ENCODE measurements around the gene GAB3. TPM values are rescaled to one million over a fixed set of nuclear protein-coding genes. Genes with fewer than 3 reads are reported as not detected.
"Not testable (repeated sequence)": the region's sequence is repeated elsewhere in the genome, so short reads cannot be mapped to it uniquely, and the experiment has no call there.

GAB3 gene
- total and polyA plus RNA-seq, 5 experiments from 2014 or later: 0.77 to 10.0 (median 5.2) TPM

DNA sequence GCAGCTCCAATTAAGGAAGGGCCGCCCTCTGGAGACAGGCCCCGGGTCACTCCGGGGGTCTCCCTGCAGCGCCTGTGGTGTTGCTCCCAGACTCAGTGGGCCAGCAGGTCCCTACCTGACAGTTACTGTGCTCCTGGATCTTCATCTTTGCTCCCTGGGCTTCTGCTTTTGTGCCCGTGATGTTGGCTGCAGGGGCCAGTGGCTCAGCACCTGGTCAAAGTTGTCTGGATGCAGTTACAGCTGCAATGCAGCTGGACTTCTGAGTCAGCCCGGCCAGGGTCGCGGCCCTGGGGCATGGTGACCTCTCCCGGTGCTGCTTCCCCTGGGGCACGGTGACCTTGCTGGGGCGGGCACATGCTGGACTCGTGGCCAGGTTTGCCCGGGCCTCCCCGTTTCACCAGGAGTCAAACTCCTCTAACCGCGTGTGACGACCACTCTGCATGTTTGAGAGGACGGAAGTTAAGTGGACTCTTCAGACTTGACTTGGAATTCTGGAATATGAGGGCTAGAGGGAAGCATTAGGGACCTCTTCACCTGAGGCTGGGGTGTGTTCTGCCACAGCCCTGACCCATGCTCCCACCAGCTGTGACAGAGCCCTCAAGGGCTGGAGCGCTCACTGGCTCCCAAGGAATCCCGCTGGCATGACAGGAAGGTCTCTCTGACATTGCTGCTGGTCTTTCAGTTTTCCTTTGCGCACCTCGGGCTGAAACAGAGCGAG, 101.2 kb downstream of the GAB3 start:
- Mint-ChIP-seq H3K4me3 (no peak overlapping the region), H3K9me3 (no peaks in the 10 kb centered on the region), H3K36me3 (no peaks in the 10 kb centered on the region), H3K4me1 (no peaks in the 10 kb centered on the region), H3K27me3 (no peaks in the 10 kb centered on the region), H3K27ac (no peak overlapping the region)
- POLR2A ChIA-PET: no interaction called here
- ATAC-seq: no peak
- no peak for DNase-seq

DNA sequence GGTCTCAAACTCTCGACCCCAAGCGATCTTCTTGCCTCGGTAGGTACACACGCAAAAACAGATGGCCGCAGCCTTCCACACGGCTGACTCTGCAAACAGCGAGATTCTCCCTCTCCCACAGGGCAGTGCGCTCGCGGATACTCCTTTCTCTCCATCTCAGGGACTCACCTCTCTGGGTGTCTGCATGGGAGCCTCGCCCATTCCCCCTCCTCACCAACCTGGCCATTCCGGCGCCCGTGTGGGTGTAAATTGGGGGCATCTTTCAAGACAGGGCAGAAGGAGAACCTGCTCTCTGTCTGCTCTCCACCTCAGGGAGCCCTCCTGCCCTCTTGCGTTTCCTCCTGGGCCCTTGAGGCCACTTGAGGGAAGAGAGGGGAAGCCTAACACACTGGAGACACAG, 101.9 kb downstream of the GAB3 start:
- Mint-ChIP-seq H3K4me3 (no peak overlapping the region), H3K27ac (no peak overlapping the region), H3K9me3 (no peaks in the 10 kb centered on the region), H3K27me3 (no peaks in the 10 kb centered on the region), H3K4me1 (no peaks in the 10 kb centered on the region), H3K36me3 (no peaks in the 10 kb centered on the region)
- POLR2A ChIA-PET: no interaction called here
- no peak for ATAC-seq
- DNase-seq: no peak

DNA sequence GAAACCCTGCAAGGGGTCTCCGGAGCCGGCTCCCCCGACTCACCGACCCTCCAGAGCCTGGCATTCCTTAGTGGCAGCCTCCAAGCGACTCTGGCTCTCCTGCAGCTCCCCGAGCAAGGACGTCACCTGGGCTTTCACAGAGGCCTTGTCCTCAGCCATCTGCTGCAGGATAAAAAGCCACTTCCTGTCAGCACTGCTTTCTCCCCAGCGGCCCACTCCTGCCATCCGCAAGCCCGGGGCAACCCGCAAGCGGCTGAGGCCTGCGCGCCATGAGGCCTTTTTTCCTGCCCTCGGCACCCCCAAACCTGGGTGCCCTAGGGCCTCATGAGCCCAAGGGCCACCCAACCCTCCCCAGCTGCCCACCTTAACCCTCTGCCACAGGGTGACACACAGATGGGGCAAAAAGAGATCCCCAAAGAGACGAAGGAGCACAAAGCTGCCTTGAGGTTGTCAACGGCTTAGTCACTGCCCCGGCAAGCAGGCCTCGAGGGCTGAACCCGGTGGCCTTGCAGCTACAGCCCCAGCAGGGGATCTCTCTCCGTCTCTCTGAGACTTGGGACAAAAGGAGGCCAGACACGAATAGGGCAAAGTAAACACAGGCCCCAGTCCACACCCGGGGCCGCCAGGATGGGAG, 105.0 kb downstream of the GAB3 start:
- H3K27ac Mint-ChIP-seq, H3K9me3 Mint-ChIP-seq, H3K4me1 Mint-ChIP-seq, POLR2A ChIA-PET, H3K27me3 Mint-ChIP-seq, DNase-seq, H3K4me3 Mint-ChIP-seq, H3K36me3 Mint-ChIP-seq: not testable (repeated sequence)
- peak; percentile 83 to 85 for ATAC-seq

DNA sequence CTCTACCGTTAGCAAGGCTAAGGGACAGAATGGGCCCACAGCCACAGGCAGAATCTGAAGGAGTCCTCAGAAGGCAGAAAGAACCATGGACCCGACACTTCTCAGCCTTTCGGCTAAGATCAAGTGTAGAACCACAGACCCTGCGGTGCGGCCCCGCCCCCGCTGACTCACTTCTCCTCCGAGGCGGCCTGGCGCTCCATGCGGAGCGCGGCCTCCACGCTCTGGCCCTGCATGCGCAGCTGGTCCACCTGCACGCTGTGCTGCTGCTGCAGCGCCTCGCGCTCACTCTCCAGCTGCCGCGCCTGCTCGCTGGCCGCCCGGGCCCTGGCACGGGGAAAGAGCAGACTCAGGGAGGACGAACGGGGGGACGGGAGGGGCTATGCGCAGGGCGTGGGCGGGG, 107.2 kb downstream of the GAB3 start:
- H3K4me1 Mint-ChIP-seq, H3K9me3 Mint-ChIP-seq, H3K27ac Mint-ChIP-seq, ATAC-seq, POLR2A ChIA-PET, H3K4me3 Mint-ChIP-seq, H3K36me3 Mint-ChIP-seq, DNase-seq, H3K27me3 Mint-ChIP-seq: not testable (repeated sequence)

DNA sequence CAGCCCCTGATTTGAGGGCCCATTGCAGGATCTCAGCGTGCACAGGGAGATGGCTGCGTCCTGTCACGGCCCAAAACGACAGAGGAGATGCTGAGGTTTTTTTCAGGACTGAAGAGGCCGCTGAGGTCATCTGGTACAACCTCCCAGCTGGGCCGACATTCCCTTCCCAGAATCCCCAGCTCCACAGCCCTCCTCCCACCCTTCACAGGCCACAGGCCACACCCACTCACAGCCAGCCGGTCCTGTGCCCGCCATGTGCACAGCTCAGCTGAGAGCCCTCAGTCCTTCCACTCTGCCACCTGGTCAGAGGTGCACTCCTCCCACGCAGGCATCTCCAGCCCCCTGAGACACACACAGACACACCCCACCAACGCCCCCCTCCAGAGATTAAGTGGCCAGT, 109.1 kb downstream of the GAB3 start:
- H3K36me3 Mint-ChIP-seq, H3K9me3 Mint-ChIP-seq, POLR2A ChIA-PET, H3K27ac Mint-ChIP-seq, H3K4me1 Mint-ChIP-seq, H3K27me3 Mint-ChIP-seq, DNase-seq, H3K4me3 Mint-ChIP-seq, ATAC-seq: not testable (repeated sequence)

DNA sequence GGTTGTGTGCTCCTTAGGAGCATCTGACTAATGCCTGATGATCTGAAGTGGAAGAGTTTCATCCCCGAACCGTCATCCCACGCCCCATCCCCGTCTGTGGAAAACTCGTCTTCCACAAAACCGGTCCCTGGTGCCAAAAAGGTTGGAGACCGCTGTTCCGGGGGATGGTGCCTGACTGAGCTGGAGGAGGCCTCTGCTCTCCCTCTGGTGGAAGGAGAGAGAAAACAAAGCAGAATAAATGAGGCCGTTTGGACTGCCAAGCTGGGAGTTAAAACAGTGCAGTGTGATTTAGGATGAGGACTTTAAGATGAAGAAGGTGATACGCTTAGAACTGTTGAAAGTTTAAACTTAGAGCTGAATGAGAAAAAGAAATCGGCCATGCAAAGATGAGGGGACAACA, 117.2 kb downstream of the GAB3 start:
- POLR2A ChIA-PET, DNase-seq, H3K27ac Mint-ChIP-seq, H3K36me3 Mint-ChIP-seq, ATAC-seq, H3K4me3 Mint-ChIP-seq, H3K4me1 Mint-ChIP-seq, H3K9me3 Mint-ChIP-seq, H3K27me3 Mint-ChIP-seq: not testable (repeated sequence)

DNA sequence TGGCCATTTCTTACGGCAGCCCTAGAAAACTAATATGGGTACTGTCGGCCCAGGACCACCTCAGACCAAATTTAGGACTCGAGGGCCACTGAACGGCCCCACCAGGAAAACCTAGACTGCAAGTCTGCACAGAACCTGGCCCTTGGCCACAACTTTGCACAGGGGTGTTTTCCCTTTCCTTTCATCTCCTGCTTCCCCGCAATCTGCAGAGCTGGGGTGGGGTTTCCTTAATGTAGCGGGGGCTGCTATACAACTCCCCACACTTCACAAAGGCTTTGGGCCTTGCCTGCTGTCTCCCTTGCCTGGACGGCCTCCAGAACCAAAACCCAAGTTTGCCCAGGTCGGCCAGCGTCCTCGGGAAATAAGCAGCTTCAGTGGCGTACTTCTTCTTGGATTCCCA, 119.9 kb downstream of the GAB3 start:
- H3K36me3 Mint-ChIP-seq, H3K4me1 Mint-ChIP-seq, H3K9me3 Mint-ChIP-seq, H3K4me3 Mint-ChIP-seq, H3K27ac Mint-ChIP-seq, POLR2A ChIA-PET, DNase-seq, H3K27me3 Mint-ChIP-seq: not testable (repeated sequence)
- ATAC-seq: peak; percentile 71 to 81

DNA sequence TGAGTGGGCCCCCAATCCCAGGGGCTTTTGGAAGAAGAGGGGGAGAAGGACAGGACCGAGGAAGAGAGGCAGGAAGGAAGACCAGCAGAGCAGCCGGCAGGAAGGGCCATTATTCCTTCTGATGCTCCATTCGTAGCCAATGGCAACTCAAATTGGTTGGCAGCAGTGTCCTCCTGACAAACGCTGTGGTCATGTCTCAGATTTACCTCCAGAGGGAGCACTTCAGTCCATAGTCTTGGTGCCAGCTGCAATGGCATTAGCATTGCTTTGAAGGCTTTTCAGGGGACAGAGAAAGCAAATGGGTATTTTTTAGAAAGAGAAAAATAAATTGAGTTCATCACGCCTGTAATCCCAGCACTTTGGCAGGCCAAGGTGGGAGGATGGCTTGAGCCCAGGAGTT, 121.9 kb downstream of the GAB3 start:
- peak; percentile 45 to 67 for ATAC-seq
- H3K9me3 Mint-ChIP-seq, DNase-seq, H3K36me3 Mint-ChIP-seq, POLR2A ChIA-PET, H3K27ac Mint-ChIP-seq, H3K4me1 Mint-ChIP-seq, H3K4me3 Mint-ChIP-seq, H3K27me3 Mint-ChIP-seq: not testable (repeated sequence)

Other genes starting within 250 kb of the GAB3 start
- gene FAM3A, start 234.8 kb downstream of the GAB3 start, total RNA-seq: 10 to 100 TPM; 66.0 to 69.4 TPM
- 10 to 100 TPM; 24.3 to 33.3 (median 26.0) TPM for gene FAM3A, start 234.8 kb downstream of the GAB3 start, polyA plus RNA-seq
- 10 to 100 TPM; 58.1 to 59.4 TPM for gene G6PD, start 204.2 kb downstream of the GAB3 start, total RNA-seq
- gene G6PD, start 204.2 kb downstream of the GAB3 start, polyA plus RNA-seq: 1 to 10 TPM; 6.9 to 7.9 (median 7.1) TPM
- 10 to 100 TPM; 45.0 to 48.2 TPM for gene IKBKG, start 203.5 kb downstream of the GAB3 start, total RNA-seq
- 10 to 100 TPM; 18.4 to 24.2 (median 19.4) TPM for gene IKBKG, start 203.5 kb downstream of the GAB3 start, polyA plus RNA-seq
- gene CTAG1A, start 165.9 kb downstream of the GAB3 start, total RNA-seq: not detected
- not detected for gene CTAG1A, start 165.9 kb downstream of the GAB3 start, polyA plus RNA-seq
- gene CTAG1B, start 131.8 kb downstream of the GAB3 start, total RNA-seq: not detected
- gene CTAG1B, start 131.8 kb downstream of the GAB3 start, polyA plus RNA-seq: not detected
- 10 to 100 TPM; 12.0 to 13.4 TPM for gene CTAG2, start 97.5 kb downstream of the GAB3 start, total RNA-seq
- gene CTAG2, start 97.5 kb downstream of the GAB3 start, polyA plus RNA-seq: not detected
- 10 to 100 TPM; 74.7 to 93.7 TPM for gene DKC1, start 11.8 kb upstream of the GAB3 start, total RNA-seq
- 10 to 100 TPM; 38.6 to 56.5 (median 44.2) TPM for gene DKC1, start 11.8 kb upstream of the GAB3 start, polyA plus RNA-seq
- 10 to 100 TPM; 17.1 to 18.4 TPM for gene MPP1, start 54.4 kb upstream of the GAB3 start, total RNA-seq
- gene MPP1, start 54.4 kb upstream of the GAB3 start, polyA plus RNA-seq: 10 to 100 TPM; 10.6 to 18.9 (median 17.3) TPM
- gene SMIM9, start 83.6 kb upstream of the GAB3 start, total RNA-seq: not detected
- gene SMIM9, start 83.6 kb upstream of the GAB3 start, polyA plus RNA-seq: not detected
- 10 to 100 TPM; 44.5 to 47.9 TPM for gene F8A1, start 135.3 kb upstream of the GAB3 start, total RNA-seq
- 100 to 1,000 TPM in 1 of 3 donors, 10 to 100 TPM in 2; 24.7 to 111 (median 38.9) TPM for gene F8A1, start 135.3 kb upstream of the GAB3 start, polyA plus RNA-seq

Measured in naive thymus-derived CD8-positive, alpha-beta T cell (primary cell).